ENCODE data around the gene ADCY2.

ADCY2 gene

GRCh38 chr5:7445068-7445467, 49.1 kb downstream of the ADCY2 start:
- DNase-seq (ENCODE audit: low read depth) = no peak

DNA sequence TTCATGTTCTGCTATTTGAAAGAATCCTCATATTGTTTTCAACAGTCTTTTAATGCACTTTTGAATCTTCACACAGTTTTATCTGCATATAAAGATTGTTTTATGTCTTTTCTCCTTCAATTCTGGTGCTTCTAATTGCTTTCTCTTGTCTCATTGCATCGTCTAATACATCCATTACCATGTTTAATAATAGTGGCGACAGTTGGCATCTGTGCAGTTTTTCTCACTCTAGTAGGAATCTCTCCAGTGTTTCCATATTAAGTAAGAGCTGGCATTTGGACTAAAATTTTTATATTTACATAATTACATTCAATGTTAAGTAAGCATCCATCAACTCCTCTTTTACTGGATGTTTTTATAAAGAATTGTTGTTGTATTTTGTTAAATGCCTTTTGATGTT, 49.9 kb downstream of the ADCY2 start:
- no peak for DNase-seq (ENCODE audit: low read depth)

GRCh38 chr5:7446913-7447312, 51.0 kb downstream of the ADCY2 start:
- no peak for DNase-seq (ENCODE audit: low read depth)

DNA sequence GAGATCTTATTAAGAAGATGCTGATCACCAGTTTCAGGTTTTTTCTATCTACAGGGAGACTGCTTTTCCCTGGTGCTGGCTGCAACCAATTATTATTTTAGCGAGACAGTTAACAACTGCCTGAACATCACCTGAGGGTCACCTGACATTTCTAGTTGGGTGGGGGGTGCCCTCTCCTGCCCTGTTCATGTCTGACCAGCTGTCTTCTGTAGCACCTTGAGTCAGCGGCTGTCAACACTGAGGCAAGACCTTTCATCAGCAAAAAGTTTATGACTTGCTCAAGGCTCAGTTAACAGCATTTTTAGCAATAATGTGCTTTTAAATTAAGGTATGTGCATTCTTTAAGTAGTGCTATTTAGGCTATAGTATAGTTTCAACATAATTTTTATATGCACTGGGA, 58.0 kb downstream of the ADCY2 start:
- no peak for DNase-seq (ENCODE audit: low read depth)

- DNase-seq (ENCODE audit: low read depth) = no peak
These were observed 60.3 kb downstream of the ADCY2 start for GRCh38 chr5:7456206-7456605.

DNA sequence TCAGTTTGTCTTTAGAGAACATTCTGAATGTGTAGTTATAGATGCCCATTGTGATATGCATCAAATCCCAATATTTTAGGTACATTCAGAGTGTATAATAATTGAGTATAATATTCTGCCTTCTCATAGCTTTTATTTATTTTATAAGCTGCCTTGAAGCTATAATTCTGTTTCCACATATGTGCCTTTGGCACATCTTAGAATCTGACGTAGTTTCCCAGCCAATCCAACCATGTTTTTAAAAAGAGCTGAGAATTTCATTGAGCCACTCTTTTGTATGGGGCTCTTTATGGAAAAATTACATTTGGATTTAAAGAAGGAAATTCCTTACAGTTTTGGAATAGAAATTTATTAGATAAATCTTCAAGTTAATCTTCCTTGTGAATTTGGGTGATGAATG, 65.4 kb downstream of the ADCY2 start:
- no peak for DNase-seq (ENCODE audit: low read depth)

DNA sequence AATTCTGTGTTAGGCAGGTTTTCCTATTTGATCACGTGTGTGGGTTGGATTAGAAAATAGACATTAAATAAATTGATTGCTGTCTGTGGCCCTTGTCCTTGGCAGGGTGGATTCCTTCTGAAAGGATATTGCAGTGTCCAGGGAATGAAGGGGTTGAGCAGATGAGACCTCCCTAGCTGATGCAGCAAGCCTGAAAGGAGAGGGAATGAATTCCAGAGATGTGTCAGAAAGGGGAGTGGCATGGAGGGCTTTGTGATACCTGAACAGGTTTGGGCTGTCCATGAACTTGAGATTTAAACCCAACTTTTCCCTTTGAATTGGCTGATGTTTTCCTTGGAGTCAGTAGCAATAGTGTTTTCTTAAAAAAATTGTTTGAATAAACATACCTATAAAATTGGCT, 66.8 kb downstream of the ADCY2 start:
- no peak for DNase-seq (ENCODE audit: low read depth)

DNA sequence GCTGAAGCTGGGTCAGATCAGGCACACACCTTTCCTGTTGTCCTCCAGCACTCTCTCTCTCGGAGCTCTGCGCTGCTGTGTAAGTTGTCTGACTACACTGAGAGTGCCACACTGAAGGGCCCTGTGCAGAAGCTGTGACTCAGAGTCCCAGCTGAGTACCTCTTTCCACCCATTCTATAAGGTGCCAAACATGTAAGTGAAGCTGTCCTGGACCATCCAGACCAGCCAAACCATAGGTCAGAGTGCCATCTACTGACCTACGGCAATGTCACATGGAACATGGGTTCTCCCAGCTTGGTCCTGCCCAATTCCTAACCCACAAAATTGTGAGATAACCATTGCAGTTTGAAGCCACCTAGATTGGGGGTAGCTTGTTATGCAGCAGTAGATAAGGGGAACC, 68.2 kb downstream of the ADCY2 start:
- no peak for DNase-seq (ENCODE audit: low read depth)

GRCh38 chr5:7467179-7467578, 71.2 kb downstream of the ADCY2 start:
- no peak for DNase-seq (ENCODE audit: low read depth)

GRCh38 chr5:7468742-7469141, 72.8 kb downstream of the ADCY2 start:
- no peak for DNase-seq (ENCODE audit: low read depth)

- no peak for DNase-seq (ENCODE audit: low read depth)
These were observed 75.8 kb downstream of the ADCY2 start for GRCh38 chr5:7471710-7472109.

DNA sequence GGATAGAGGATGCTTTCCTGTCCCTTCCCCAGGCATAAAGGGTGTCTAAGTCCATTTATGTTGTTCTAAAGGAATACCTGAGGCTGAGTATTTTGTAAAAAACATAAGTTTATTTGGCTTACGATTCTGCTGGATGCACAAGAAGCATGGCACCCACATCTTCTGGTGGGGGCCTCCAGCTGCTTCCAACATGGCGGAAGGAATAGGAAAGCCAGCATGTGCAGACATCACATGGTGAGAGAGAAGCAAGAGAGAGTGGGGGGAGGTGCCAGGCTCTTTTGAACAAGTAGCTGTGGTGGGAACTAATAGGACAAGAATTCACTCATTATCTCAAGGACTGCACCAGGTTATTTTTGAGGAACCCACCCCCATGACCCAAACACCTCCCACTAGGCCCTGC, 77.2 kb downstream of the ADCY2 start:
- no peak for DNase-seq (ENCODE audit: low read depth)

DNA sequence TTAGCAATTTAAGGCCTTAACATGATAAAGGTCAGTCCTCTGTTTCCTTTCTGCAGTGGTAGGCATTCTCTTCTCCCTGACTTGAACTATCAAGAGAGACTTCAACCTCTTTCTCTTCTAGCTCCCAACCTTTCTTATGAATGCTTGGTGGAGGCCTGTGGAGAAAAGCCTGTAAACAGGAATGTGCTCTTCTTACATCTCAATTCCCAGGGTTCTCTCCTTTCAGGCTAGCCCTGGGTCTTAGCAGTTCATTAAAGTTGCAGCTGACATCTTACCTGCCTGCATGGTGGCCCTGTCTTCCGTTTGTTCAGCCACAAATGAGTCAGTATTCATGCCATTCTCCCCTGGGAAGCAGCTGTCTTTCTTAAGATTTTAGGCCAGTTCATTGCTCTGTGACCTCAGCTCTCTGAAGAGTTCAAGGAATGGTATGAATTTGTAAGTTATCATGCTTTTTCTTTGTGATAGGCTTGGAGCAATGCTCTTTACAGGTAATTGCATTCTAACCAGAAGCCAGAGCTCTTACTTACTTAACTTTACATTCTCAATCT, 77.8 kb downstream of the ADCY2 start:
- DNase-seq (ENCODE audit: low read depth) = no peak

GRCh38 chr5:7474821-7475403, 79.0 kb downstream of the ADCY2 start:
- DNase-seq (ENCODE audit: low read depth) = no peak

DNA sequence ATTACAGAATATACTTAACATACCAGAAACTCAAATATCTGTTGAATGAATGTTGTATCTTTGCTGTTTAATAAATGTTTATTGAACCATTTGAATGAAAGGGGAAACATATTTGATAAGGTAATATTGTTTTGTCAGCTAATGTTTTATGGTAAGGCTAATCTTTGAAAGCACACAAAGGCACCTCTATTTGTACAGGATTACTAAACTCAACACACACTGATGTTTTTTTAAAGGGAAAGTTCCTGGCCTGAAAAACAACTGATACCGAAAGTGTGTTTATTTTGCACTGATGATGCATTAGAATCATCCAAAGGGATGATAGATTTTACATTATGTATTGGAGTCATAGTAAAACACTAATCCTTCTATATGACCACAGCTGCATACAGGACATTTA, 82.5 kb downstream of the ADCY2 start:
- DNase-seq (ENCODE audit: low read depth) = no peak

DNA sequence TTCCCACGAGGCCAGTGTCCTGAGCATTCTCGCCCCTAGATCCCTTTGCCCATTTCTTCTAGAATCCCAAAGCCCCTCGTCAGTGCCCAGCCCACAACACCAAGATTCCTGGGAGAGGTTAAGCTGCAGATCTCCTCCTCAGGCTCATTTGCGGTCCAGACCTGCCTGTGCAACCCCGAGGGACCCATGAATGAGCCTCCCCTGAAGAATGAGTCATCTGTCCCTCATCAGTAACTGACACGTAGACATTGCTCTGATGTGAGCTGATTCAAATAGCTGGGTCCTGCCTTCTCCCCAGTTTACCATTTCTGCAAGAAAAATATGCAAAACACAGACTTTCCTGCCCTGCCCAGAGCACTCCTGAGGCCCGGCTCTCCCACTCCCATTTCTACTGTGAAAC, 92.8 kb downstream of the ADCY2 start:
- no peak for DNase-seq (ENCODE audit: low read depth)

DNA sequence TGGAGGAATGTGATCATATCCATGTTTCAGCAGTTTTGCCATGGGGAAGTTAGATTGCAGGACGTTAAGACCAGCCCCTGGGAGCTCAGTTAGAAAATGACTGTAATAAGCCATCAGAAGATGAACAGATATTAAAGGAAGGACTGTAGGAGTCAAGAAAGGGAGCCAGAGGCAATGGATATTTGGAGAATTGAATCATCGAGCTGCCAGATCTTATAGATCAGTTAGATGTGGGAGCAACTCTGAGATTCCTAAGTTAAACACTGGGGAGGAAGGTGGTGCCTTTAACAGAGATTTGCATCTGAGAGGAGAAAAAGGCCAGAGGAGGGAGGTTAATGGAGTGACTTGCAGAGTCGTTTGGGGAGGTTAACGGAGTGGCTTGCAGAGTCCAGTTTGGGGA, 96.4 kb downstream of the ADCY2 start:
- DNase-seq (ENCODE audit: low read depth) = no peak

DNA sequence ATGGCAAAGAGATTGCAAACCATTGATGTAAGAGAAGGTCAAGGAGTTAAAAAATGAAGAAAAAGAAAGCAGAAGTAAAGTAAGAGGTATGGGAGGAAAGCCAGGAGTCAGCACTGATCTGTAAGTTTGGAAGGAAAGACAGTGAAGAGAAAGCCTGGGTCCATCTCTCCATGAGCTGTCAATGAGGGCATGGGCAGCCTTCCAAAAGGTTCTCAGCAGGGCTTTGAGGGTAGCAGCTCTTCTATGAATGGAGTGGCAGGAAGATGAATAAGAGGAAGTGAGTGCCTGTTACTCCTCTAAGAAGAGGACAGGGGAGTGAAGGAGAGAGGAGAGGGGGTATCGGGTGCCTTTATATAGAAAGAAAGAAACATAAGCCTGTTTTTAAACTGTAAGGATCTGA, 97.1 kb downstream of the ADCY2 start:
- no peak for DNase-seq (ENCODE audit: low read depth)

DNA sequence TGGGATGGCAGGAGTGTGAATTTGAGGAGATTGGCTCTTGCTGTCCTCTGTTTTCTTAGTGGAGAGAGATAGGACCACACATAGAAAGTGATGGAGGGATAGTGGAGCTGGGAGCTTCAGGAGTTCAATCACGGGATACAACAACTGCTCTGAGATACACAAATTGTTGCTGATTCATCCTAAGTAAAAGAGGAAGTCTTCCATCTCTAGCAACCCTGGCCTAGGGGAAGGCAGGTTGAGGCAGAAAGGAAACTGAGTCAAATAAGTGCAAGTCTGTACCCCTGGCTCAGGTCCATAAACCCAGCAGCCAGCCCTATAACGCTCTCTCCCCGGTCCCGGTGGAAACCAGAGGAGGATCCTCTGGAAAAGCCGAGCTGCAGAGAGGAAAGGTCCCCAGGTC, 97.7 kb downstream of the ADCY2 start:
- no peak for DNase-seq (ENCODE audit: low read depth)

GRCh38 chr5:7494481-7495130, 98.7 kb downstream of the ADCY2 start:
- DNase-seq (ENCODE audit: low read depth) = no peak

DNA sequence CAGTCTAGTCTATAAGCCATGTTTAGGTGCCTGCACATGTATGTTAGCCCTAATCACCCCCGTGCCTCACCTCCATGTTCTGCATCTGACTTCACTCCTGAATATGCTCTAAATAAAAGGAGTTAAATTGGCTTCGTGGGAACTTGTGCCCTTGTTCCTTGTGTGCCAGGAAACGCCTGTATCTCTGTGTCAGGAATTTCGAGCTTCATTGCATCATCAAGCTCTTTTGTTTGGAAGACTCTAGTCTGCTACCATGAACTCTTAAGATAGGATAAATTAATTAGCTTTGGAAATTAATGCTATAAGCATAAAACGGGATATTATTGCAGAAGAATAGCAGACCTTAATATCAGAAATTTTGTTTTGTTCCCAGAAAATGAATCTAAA, 99.2 kb downstream of the ADCY2 start:
- DNase-seq (ENCODE audit: low read depth) = no peak

DNA sequence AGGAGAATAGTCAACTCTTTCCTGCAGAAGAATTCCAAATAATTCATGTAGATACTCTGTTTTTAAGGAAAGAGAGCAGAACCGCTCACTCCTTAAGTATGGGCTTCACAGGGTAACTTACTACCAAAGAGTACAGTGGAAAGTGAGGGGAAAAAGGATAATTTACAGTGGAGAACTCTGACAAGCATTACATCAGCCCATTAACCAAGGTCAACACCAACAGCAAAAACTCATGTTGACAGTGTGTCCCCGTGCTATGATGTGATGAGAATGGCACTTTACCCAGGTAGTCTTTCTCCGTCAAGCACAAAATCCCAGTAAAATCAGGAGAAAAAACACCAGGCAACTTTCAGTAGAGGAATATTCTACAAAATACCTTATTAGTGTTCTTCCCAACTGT, 104.3 kb downstream of the ADCY2 start:
- no peak for DNase-seq (ENCODE audit: low read depth)

DNA sequence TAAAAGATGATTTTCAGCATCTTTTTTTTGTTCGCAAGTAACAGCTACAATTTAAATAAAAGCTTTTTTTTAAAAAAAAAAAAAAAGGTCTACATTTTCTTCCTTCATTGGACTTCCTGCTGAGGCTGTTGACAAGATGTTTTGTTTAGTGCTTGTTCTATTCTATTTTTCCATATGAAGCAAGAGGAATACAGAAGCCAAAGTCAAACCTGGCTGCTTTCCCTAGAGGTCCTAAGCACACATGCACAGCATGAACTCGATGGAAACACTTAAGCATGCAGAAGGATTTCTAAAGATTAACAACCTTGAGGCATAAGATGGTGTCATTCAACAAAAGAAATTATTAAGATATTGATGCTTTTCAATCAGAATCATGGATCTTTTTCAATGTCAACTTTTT, 105.1 kb downstream of the ADCY2 start:
- no peak for DNase-seq (ENCODE audit: low read depth)

- no peak for DNase-seq (ENCODE audit: low read depth)
These were observed 107.6 kb downstream of the ADCY2 start for GRCh38 chr5:7503564-7503963.

Data from stimulated activated CD8-positive, alpha-beta memory T cell treated with anti-CD3 and anti-CD28 coated beads, Interleukin-12 subunit alpha, Interleukin-12 subunit beta, amount 100 ng/mL, for 1 hour (primary cell).